ENCODE measurements around the gene CBFA2T2.
A peak's percentile ranks its signal among the peaks of the same experiment; 100 is the strongest.
"Not testable (repeated sequence)": the region's sequence is repeated elsewhere in the genome, so short reads cannot be mapped to it uniquely, and the experiment has no call there.

CBFA2T2 gene

DNA sequence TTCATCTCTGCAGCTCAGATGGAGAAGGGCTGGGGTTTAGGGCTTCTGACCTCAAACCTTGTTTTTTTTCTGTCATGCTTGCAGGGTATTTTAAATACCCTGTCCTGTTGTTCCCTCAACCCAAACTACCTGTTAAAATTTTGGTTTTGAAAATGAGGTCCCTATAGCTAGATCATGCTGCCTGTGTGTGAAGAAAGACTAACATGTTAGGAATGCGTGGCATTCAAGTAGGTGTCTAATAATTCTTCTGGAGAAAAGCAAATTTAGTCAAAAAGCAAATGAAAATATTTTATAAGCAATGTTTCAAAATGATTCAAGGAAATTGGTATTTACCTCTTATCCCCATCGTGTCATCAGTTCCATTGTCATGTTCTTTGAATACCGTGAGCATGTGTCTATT is 95.1 kb downstream of the CBFA2T2 start:
- TF ChIP-seq, protein P1, sequence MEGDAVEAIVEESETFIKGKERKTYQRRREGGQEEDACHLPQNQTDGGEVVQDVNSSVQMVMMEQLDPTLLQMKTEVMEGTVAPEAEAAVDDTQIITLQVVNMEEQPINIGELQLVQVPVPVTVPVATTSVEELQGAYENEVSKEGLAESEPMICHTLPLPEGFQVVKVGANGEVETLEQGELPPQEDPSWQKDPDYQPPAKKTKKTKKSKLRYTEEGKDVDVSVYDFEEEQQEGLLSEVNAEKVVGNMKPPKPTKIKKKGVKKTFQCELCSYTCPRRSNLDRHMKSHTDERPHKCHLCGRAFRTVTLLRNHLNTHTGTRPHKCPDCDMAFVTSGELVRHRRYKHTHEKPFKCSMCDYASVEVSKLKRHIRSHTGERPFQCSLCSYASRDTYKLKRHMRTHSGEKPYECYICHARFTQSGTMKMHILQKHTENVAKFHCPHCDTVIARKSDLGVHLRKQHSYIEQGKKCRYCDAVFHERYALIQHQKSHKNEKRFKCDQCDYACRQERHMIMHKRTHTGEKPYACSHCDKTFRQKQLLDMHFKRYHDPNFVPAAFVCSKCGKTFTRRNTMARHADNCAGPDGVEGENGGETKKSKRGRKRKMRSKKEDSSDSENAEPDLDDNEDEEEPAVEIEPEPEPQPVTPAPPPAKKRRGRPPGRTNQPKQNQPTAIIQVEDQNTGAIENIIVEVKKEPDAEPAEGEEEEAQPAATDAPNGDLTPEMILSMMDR (conservative IDR thresholded peaks at IDR 0.05; ENCODE audit: low read depth, low read length) = no peak
- no peak overlapping the region for H3K4me3 ChIP-seq (ENCODE audit: low read depth, low read length)
- DNase-seq (ENCODE audit: low read depth) = peak; percentile 30

DNA sequence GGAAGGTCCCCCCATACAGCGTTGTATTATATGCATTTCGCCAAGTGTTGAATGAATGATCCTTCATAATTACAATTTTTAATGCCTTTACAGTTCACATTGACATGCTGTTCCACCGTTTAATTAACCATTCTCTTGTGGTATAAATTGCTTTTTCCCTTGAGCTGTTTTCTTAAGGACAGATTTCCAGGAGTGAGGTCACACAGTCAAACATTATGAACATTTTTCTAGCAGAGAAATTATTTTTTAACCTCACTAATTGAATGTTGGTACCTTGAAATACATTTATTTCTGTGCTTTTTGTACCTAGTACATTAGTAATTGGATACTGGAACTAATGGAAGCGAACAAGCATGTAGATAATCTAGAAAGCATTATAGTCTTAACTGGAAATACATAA is 95.5 kb downstream of the CBFA2T2 start:
- TF ChIP-seq, protein P1 (conservative IDR thresholded peaks at IDR 0.05; ENCODE audit: low read depth, low read length) = no peak
- H3K4me3 ChIP-seq (ENCODE audit: low read depth, low read length) = no peak overlapping the region
- no peak for DNase-seq (ENCODE audit: low read depth)

DNA sequence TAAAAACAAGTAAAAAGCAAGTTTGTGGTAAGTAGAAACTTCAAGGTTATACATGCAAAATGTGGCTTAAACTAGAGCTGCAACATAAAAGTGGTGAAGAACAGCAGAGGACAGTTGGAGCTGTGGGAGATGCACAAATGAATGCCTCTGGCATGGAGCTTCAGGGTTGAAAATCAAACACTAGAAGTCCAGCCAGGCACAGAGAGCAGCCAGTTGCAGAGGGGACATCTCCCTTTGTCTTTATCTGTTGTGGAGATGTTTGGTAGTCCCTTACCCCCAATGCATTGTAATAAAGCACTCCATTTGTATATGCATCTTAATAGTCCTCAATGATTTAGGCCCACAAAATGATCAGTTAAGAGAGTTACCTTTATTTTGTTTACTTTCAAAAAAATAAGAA is 99.2 kb downstream of the CBFA2T2 start:
- DNase-seq (ENCODE audit: low read depth) = no peak
- TF ChIP-seq, protein P1 (conservative IDR thresholded peaks at IDR 0.05; ENCODE audit: low read depth, low read length) = no peak

DNA sequence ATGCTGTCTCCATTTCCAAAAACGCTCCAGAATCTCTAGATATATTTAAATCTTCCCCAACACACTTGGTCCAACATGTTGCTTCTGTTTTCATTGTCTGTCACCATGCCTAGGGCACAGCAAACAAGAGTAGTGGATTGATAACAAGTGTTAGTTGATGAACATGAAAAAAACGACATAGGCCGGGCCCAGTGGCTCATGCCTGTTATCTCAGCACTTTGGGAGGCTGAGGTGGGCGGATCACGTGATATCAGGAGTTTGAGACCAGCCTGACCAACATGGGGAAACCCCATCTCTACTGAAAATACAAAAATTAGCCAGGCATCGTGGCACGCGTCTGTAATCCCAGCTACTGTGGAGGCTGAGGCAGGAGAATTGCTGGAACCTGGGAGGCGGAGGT is 102.0 kb downstream of the CBFA2T2 start:
- DNase-seq (ENCODE audit: low read depth); H3K4me3 ChIP-seq (ENCODE audit: low read depth, low read length): not testable (repeated sequence)

More for the DNA sequence above, 99.2 kb downstream of the CBFA2T2 start:
- H3K4me3 ChIP-seq (ENCODE audit: low read depth, low read length) = no peak overlapping the region

DNA sequence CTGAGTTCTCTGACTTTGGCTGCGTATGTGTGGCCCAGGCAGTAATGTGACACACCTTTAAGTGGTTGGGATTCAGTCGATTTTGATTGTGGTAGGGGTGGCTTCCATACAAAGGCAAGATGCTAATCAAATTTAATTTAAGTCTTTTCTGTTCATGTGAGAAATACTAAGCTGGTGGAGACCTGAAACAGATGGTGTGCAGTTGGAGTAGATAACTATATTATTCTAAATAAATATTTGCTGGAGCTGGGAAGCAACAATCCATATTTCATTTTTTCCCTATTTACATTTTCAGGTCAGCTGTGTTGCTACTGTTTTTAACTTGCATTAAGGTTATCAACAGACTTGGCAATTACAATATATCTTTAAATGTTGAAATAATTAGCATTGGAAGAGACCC is 104.8 kb downstream of the CBFA2T2 start:
- TF ChIP-seq, protein P1 (conservative IDR thresholded peaks at IDR 0.05; ENCODE audit: low read depth, low read length) = no peak
- DNase-seq (ENCODE audit: low read depth) = no peak
- no peak overlapping the region for H3K4me3 ChIP-seq (ENCODE audit: low read depth, low read length)

DNA sequence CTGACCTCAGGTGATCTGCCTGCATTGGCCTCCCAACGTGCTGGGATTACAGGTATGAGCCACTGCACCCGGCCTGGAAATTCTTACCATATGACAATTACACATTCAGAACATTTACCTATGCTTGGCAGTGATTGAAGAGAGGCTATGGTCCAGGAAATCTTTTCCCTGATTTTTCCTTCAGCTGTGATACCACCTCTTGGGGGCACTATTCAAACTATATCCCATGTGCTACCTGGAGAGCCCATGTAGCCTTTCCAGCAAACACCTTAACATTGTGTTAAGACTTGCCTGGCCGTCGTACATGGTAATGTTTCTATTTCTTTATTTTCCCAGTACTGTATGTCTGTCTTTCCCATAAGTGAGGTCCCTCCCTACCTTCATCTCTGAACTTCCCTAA is 110.5 kb downstream of the CBFA2T2 start:
- H3K4me3 ChIP-seq (ENCODE audit: low read depth, low read length) = no peak overlapping the region
- DNase-seq (ENCODE audit: low read depth) = no peak

DNA sequence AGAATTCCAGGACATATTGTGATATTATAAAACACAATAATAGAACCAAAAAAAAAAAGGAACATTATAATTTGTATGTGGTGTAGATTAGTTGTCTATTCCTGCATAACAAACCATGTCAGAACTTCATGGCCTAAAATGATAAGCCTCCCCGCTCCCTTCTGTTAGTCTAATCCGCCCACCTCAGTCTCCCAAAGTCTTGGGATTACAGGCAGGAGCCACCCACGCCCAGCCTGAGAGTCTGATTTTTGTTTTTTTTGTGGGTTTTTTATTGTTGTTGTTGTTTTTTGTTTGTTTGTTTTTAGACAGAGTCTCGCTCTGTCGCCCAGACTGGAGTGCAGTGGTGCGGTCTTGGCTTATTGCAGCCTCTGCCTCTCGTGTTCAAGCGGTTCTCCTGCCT is 111.1 kb downstream of the CBFA2T2 start:
- TF ChIP-seq, protein P1 (conservative IDR thresholded peaks at IDR 0.05; ENCODE audit: low read depth, low read length) = no peak
- H3K4me3 ChIP-seq (ENCODE audit: low read depth, low read length) = no peak overlapping the region
- no peak for DNase-seq (ENCODE audit: low read depth)

More for the DNA sequence above, 110.5 kb downstream of the CBFA2T2 start:
- TF ChIP-seq, protein P1 (conservative IDR thresholded peaks at IDR 0.05; ENCODE audit: low read depth, low read length) = no peak

DNA sequence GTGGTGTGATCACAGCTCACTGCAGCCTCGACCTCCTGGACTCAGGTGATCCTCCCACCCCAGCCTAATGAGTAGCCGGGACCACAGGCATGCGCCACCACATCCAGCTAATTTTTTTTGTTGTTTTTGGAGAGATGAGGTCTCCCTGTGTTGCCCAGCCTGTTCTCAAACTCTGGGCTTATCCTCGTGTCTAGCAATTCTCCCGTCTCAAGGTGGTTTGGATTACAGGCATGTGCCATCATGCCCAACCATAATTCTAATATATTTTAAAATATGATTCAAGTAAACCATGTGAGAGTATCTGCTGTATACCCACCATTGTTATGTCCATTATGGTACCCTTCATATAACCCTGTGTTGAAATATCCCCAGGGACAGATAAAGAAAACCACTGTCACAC is 112.0 kb downstream of the CBFA2T2 start:
- no peak for DNase-seq (ENCODE audit: low read depth)

More for the DNA sequence above, 112.0 kb downstream of the CBFA2T2 start:
- TF ChIP-seq, protein P1 (conservative IDR thresholded peaks at IDR 0.05; ENCODE audit: low read depth, low read length) = no peak
- no peak overlapping the region for H3K4me3 ChIP-seq (ENCODE audit: low read depth, low read length)

All from choroid plexus epithelial cell (primary cell).